Stimulated activated CD4-positive, alpha-beta T cell treated with anti-CD3 and anti-CD28 coated beads, Interleukin-1b, Interleukin-23, amount 100 ng/mL, for 1 hour (primary cell): ENCODE measurements around the gene HECW1.
"Not testable (repeated sequence)": the region's sequence is repeated elsewhere in the genome, so short reads cannot be mapped to it uniquely, and the experiment has no call there.

Source experiments
- DNase-seq, 2 donors: peaks; one replicate each; pipeline ENCODE4 v3.0.0-alpha.2; 2020; ENCODE audit warnings: low read depth in 2 of 2

Gene HECW1

DNA sequence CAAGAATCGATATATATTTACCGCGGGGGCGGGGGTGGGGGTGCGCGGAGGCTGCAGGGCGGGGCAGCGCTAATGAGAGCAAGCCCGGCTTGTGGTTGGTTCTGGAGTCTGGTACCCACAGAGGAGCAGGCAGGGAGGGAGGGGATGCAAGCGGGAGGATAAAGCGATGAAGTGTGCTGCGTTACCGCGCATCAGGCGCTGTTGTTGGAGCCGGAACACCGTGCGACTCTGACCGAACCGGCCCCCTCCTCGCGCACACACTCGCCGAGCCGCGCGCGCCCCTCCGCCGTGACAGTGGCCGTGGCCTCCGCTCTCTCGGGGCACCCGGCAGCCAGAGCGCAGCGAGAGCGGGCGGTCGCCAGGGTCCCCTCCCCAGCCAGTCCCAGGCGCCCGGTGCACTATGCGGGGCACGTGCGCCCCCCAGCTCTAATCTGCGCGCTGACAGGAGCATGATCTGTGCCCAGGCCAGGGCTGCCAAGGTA lies at the start of gene HECW1:
HECW1 (plus strand) TSS at position 189 of the 482 bp plus-strand sequence. CDS start 131,259 bp downstream, outside the sequence.
- no peak for DNase-seq

DNA sequence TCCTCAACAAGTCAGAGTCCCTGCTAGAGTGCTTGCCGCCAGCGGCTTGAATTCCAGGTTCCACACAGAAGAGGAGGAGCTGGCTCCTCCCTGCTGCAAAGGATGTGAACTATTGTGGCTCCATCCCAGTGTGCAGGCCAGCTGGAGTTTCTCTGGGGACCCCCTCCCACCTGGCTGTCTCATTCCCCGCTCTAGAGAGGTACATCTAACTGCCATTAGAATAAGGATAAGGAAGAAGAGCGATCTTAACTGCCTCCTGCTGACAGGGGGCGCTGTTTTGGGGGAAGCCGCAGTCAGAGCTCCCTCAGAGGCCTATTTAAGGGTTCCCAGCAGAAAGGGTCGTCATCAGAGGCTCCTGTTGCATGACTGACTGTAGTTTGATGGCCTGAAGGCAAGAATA lies 40.8 kb upstream of the HECW1 start:
- DNase-seq: no peak

DNA sequence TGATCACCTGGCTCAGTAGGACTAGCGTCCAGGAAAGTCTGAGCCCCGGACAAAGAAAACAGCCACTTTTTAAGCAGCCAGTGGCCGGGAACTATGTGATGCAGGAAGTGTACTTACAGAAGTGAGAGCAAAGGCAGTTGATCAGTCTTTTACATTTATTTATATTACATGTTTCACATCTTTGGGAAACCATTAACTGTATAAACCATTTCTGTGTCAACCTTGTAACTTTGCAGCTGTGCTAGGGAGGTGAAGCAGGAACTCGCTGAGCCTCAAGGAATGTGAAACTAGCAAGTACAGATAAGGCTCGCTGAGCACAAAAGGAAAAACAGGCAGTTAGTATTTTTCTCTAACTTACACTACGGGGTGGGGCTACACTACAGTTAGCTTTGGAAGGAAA lies 39.9 kb upstream of the HECW1 start:
- DNase-seq: no peak

DNA sequence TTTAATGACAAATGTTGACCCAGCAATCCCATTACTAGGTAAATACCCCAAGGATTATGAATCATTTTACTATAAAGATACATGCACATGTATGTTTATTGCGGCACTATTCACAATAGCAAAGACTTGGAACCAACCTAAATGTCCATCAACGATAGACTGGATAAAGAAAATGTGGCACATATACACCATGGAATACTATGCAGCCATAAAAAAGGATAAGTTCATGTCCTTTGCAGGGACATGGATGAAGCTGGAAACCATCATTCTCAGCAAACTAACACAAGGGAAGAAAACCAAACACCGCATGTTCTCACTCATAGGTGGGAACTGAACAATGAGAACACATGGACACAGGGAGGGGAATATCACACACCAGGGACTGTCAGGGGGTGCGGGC lies 38.6 kb upstream of the HECW1 start:
- DNase-seq: not testable (repeated sequence)

DNA sequence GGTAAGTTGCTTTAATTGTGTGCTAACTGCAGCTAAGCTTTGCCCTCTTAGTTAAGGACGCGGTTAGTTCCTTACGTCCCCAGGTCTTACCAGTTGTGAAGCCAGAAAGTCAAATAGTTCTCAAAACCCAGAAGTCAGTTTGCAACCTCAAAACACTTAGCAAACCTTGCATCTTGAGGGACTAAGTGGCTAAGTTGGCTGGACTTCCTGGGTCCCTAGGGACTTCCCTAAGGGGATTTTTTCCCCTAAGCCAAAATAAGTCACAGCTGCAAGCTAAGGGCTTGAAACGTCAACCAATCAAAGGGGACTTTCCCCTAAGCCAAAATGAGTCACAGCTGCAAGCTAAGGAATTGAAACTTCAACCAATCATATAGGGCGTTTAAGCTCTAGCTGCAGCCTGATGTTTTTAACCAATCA lies 36.2 kb upstream of the HECW1 start:
- no peak for DNase-seq

DNA sequence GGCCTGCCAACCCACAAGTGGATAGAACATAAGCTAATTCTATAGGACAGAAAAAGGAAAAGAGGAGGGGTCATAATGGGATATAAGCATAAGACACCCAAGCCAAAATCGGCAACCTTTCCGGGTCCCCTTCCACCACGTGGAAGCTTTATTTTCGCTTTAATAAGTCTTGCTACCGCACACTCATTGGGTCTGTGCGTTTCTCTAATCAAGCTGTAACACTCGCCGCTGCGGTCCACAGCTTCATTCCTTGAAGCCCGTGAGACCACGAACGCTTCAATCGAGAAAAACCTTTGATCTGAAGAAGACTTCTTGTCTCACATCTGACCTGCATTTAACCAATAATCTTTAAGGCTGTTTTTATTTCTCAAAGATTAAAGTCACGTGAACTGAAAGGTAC lies 35.8 kb upstream of the HECW1 start:
- DNase-seq: no peak

DNA sequence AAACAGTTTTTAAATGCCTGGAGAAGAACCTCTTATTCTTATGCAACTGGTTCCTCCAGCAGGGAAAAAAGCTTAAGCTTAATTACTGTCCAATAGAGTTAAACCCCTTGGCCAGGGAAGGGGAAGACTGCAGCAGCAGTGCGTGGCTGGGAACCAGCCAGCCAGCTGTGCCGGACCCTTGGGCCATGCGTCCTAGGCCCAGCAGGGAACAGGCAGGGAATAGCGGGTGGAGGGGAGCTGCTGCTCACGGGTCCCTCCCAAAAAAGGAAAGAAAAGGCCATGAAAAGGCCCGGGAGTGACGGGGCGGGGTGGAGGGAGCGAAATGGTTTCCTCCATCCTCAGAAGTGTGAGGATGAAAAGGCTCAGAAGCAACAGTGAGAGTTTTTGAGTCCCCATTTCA lies 35.2 kb upstream of the HECW1 start:
- DNase-seq: no peak

DNA sequence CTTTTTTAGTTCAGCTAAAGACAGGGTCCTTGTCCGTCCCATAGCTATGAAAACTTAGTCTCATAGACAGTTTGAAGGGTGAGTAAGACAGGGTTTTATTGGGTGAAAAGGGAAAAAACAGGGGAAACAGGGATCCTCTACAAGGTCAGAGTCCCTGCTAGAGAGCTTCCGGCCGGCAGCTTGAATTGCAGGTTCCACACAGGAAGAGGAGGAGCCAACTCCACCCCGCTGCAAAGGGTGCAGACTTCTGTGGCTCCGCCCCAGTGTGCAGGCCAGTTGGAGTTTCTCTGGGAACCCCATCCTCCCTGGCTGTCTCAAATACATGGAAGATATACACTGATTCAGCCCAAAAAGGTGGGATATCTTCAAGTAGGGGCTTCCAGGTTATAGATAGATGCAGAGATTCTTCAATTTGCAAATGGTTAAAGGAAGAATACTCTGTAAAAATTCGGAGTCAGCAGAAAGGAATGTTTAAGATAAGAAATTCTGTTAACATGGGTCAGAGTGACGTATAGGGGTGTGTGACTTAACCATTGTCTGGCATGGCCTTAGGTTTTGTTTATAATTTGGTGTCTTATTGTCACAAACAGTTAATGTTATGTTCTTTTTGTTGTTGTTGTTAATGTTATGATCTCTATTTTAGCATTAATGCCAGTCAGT lies 34.6 kb upstream of the HECW1 start:
- no peak for DNase-seq

DNA sequence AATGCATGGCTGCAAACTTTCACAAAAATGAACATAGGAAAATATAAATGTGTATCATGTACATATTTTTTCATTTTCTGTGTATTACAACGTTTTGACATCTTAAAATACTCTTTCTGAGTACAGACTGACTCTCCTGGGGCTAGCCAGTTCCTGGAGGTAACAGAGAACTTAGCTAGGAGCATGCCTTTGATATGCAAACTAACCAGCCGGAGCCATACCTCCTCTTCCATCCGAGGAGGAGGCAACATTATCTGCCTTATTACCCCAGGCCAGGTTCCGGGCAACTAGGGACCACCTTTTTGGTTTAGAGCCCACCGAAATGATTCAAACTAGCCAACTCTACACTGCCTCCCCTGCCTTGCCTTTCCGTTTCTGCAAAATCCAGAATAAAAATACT lies 33.7 kb upstream of the HECW1 start:
- DNase-seq: no peak

DNA sequence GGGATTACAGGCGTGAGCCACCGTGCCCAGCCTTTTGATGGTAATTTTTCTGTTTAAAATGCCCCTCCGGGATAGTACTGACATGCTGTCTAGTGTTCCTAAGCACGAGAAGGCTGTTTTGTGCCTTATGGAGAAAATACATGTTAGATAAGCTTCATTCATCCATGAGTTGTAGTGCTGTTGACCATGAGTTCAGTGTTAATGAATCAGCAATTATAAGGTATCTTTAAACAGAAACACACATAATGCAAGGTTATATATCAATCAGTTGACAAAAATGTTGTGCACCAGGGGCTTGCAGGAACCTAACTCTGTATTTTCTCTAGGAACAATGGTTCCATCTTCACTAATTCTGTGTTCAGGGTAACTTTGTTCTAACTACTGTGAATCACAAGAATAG lies 30.8 kb upstream of the HECW1 start:
- no peak for DNase-seq

DNA sequence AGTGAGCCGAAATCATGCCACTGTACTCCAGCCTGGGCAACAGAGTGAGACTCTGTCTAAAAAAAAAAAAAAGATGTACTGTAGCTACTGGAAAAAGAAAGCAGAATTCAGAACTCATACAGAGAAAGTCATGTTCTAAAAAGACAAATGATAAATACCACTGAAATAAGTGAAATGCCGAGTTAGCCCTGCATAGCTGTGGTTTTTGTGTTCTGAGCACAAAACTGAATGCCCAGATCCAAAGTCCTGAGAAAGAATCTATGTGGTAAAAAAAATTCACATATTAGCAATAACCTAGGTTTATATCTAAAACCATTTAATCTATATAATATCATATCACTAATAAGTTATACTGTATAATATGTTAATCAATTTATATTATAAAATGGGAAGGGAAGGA lies 29.3 kb upstream of the HECW1 start:
- DNase-seq: no peak

DNA sequence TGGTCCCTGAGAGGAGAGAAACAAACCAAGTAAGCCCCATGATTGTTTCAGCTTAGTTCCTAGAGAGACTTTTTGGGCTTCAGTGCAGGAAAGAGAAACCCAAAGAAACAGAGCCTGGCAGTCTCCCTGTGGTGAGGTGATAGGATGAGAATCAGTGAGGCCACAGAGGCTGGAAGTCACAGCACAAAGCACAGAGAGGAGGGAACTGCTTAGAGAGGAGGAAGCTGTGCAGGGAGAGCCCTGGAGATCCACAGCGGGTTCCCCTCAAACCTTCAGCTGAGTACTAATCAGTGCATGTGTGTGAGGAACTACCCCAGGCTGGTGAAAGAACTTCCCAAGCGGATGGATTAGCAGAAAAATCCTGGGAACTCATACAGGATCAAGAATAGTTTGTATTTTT lies 27.4 kb upstream of the HECW1 start:
- no peak for DNase-seq

DNA sequence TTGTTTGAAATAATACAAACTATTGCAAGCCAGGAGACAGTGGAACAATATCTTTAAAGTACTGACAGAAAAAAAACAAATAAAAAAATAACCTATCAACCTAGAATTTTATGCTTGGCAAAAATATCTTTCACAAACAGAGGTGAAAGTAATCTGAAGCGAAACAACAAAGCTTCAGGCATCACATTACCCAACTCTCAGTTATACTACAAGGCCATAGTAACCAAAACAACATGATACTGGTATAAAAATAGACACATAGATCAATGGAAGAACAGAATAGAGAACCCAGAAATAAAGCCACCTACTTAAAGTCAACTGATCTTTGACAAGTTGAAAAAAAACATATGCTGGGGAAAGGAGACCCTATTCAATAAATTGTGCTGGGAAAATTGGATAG lies 26.5 kb upstream of the HECW1 start:
- DNase-seq: no peak

DNA sequence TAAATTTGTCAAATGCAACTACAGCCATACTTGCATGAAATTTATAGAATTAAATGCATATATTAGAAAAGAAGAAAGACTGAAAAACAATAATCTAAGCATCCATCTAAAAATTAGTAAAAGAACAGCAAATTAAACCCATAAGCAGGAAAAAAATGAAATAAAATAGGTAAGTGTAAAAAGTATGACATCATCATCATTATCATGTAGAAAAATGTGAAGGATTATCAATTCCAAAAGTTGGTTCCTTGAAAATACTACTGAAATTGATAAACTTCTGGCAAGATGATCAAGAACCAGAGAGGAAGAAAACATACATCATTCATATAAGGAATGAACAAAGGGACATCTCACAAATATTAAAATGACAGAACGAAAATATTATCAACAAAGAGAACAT lies 19.6 kb upstream of the HECW1 start:
- DNase-seq: no peak

DNA sequence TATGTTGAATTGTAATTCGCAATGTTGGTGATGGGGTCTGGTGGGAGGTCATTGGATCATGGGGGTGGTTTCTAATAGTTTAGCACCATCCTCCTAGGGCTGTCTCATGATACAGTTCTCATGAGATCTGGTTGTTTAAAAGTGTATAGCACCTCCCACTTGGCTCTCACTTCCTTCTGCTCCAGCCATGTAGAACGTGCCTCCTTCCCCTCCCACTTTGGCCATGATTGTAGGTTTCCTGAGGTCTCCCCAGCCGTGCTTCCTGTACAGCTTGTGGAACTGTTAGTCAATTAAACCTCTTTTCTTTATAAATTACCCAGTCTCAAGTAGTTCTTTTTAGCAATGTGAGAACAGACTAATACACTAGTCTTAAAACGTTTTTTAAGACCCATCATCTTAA lies 15.6 kb upstream of the HECW1 start:
- DNase-seq: no peak

DNA sequence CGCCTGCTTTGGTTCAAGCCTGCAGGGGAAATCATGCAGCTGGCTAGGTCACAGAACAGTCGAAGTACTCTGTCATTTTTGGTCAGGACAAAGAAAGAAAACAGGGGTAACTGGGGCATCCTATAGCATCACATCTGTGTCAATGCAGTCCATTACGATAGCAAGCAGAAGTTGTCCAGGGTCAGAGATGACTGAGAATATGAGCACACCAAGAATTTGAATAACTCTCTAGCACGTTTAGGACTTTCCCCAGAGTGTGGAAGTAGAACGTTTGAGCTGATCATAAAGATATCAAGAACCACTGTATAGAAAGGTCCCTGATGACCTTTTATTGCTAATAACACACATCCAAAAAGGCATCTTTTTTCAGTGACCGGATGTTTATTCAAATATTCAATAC lies 12.7 kb upstream of the HECW1 start:
- no peak for DNase-seq

DNA sequence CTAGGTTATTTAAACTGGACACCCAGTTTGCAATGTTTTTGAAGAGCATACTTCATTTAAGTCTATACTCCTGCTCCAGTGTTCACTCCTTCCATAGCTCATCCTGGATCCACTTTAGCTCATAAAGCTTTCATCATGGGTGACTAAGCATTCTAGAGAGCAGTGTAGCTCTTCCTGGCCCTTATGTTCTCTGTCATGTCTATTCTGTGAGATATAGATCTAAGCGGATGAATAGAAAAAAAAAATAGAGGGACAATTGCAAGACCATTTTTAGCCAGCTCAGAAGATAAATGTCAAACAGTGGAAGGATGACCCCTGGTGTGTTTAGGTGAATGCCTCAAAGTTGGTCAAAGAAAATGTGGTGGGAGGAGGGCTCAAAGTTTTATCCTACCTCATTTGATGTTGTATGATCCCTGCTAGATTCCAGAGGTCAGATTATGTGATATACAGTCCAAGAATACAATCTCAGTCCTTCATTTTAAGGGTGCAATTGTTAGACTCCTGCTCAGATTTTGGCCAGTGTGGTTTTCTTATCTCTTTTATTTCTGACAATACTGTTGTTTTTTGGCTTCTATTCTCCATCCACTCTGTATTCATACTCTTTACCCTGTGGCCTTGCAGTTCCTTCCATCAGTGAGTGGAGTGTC lies 7.5 kb upstream of the HECW1 start:
- DNase-seq: no peak

DNA sequence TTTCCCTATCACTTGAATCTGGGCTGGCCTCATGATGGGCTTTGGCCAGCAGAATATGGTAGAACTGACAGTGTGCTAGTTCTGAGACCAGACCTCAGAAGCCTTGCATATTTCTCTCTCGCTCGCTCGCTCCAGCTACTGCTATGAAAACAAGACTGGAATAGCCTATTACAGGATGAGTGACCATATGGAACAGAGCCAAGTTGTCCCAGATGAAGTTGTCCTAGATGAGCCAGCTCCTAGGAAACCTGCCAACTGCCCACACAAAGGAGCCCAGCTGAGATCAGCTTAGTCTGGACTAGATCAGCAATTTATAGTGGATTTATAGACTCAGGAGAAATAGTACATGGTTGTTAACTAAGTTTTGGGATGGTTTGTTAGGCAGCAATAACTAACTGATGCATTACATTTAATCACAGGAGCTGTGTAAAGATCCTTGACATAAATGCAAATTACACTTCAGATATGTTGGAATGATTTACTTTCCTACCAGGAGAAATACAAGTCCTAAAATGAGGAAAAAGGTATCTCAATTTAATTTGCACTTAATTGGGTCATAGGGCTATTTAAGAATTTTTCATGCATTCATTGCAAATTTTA lies 6.8 kb upstream of the HECW1 start:
- DNase-seq: no peak

DNA sequence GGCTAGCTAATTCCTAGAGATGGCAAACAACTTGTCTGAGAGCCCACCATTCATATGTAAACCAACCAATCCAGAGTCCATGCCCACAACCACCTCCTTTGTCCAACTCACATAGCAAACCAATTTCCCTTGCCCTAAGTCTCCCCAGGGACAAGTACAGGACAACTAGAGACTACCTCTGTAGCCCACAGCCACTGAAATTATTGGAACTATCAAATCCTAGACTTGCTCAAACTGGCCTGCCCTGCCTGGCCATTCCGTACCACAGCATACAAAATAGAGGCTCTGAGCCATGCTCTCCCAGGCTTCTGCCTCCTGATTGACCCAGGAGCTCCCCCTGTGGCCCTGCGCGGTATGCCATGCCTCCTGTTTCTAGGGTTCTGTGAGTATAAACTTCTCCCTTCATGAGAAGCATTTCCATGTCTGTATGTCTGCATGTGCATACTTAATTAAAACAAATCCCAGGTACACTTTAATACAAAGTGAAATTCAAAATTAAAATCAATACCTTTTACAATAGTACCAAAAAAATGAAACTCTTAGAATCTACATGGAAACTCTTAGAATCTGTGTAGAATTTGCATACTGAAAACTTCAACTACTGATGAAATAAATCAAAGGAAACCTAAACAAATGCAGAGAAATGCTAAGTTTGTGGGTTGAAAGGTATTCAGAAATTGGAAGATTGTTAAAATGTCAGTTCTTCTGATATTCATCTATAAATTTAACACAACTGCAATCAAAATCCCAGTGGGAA lies 4.0 kb upstream of the HECW1 start:
- DNase-seq: peak in 1 of 2 donors; percentile 37

DNA sequence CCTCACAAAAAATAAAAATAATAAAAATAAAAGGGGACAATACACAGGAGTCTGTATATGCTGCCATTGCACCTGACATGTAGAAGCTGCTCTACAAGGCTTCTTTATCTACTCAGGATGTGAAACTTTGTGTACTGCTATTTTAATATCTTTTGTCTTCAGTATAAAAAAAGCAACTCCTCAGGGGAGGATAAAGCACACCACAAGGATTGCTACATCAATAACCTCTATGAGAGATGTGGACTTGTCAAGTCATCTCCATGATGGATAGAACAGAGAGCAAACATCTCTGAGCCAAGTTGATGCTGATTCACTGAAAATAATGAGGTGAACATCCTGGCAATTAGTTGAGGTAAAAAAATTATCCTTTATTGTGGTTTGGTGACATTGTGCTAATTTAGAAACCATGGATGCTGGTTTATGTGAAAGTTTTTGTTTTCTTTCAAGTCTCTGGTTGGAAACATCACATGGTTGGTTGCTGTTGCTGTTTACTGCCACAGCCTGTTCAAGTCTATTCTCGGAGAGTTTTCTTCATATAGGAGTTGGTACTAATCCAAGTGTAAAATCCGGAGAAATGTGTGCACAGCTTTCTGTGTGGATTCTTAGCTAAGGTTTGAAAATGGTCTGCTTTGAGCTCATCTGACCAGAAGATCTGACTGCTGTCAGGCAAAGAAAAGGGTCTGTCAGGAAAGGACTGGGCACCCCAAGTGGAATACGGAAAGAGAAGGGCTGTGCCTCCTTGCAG lies 1.5 kb upstream of the HECW1 start:
- no peak for DNase-seq

DNA sequence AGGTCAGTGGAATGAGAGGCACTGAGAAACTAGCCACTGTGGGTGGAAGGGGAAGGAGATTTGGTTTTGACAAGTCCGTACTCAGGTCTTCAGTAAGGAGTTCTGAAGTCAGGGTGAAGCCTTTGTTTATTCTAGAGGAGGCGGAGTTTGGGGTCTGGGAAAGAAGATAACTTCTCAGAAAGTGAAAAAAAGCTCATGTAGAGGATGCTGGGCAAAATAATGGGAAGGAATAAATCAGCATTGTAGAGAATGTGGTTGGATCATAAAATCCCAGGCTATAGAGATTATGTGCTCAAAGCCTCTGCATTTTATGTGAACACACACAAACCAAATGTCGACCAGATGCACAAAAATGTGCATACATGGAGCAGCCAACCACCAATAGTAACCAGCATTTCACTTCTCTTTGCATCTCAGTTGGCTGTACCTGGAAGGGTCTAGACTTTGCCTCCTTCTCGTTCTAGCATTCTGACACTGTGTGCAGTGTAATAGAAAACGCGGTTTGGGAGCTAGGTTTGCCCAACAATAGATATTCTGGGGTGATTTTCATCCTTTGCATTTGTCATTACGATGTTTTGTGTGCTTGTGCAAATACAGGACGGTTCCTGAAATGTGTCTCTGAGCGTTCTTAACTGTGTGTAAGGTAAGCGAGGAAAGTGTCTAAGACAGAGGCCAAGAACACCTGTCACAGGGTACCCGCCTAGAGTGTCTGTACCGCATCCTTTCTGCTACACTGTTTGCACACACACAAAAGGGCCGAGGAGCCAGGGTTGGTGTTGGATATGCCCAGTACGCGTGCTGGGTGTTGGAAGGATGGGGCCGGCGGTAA lies 603 bp upstream of the HECW1 start:
- no peak for DNase-seq
